GDM1 (cell line): ENCODE measurements around the gene SNX14.
"Not testable (repeated sequence)": the region's sequence is repeated elsewhere in the genome, so short reads cannot be mapped to it uniquely, and the experiment has no call there.

Experiments
- DNase-seq: peaks from one replicate; lab custom pipeline; 2025; lab: John Stamatoyannopoulos, UW

SNX14 gene

DNA sequence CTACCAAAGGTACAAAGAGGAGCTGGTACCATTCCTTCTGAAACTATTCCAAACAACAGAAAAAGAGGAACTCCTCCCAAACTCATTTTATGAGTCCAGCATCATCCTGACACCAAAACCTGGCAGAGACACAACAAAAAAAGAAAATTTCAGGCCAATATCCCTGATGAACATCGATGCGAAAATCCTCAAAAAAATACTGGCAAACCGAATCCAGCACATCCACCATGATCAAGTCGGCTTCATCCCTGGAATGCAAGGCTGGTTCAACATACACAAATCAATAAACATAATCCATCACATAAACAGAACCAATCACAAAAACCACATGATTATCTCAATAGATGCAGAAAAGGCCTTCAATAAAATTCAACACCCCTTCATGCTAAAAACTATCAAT, 10.8 kb downstream of the SNX14 start:
- not testable (repeated sequence) for DNase-seq

DNA sequence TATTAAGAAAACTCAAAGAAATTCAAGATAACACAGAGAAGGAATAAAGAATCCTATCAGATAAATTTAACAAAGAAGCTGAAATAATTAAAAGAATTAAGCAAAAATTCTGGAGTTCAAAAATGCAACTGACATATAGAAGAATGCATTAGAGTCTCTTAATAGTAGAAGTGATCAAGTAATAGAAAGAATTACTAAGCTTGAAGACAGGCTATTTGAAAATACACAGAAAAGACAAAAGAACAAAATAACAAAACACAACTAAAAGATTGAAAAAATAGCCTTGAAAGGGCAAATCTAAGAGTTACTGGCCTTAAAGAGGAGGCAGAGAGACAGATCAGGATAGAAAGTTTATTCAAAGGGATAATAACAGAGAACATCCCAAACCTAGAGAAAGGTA, 12.1 kb downstream of the SNX14 start:
- no peak for DNase-seq

DNA sequence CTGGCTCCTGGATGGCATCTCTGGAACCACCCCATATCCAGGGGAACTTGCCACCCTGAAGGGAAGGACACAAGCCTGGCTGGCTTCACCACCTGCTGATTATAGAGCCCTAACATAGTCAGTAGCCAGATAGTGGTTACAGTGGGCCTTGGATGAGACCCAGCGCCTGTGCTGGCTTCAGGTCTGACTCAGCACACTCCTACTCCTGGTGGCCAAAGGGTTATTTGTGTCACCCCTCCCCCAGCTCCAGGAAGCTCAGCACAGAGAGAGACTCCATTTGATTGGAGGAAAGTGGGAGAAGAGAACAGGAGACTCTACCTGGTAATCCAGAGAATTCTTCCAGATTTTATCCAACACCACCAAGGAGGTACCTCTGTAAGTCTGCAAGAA, 12.8 kb downstream of the SNX14 start:
- no peak for DNase-seq

DNA sequence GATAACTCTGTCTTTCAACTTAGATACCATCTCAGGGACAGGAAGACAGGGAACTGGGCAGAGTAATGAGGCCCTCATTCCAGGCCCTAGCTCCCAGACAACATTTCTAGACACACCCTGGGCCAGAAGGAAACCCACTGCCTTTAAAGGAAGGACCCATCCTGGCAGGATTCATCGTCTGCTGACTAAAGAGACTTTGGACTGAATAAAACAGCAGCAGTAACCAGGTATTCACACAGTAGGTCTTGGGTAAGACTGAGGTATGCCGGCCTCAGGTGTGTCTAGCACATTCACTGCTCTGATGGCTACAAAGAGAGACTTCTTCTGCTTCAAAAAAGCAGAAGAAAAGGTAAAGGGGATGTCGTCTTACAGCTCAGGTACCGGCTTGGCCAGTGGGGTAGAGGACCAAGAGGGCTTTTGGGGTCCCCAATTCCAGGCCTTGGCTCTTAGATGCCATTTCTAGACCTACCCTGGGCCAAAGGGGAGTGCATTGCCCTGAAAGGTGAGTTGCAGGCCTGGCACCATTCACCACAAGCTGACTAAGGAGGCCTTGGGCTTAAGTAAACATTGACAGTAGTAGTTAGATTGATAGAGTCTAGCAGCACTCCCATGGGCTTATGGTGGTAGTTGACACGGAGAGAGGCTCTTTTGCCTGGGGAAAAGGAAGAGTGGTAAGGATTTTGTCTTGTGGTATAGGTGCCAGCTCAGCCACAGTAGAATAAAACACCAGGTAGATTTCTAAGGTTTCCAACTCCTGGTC, 13.4 kb downstream of the SNX14 start:
- DNase-seq, result no peak

DNA sequence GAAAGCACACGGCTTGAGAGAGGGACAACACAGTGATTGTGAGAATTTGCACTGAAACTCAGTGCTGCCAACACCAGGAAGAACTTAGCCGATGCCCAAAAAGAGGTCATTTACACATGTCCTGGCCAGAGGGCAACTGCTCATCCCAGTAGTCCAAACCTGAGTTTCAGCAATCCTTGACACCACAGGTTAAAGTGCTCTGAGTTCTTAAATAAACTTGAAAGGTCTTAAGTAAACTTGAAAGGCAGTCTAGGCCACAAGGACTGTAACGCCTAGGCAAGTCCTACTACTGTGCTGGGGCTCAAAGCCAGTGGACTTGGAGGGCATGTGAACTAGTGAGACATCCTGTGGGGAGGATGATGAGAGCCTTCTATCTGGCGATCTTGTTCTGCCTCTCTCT, 14.1 kb downstream of the SNX14 start:
- no peak for DNase-seq

DNA sequence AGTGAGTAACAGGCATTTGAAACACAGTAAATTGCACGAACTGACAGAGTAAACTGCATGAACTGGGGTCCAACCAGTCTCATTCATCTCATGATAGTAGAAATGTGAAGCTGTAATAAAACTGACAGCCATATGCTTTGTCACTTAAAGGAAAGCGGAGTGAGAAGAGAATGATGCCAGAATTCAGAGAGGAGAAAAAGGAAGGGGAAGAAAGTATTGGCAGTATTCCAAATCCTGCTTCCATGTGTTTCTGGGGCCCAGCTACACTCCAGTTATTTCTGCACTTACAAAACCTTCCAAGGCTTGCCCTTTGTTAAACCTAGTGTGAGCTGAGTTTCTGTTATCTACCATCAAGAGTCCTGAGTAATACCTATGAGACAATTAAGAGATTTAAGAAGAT, 17.2 kb downstream of the SNX14 start:
- DNase-seq, result no peak

DNA sequence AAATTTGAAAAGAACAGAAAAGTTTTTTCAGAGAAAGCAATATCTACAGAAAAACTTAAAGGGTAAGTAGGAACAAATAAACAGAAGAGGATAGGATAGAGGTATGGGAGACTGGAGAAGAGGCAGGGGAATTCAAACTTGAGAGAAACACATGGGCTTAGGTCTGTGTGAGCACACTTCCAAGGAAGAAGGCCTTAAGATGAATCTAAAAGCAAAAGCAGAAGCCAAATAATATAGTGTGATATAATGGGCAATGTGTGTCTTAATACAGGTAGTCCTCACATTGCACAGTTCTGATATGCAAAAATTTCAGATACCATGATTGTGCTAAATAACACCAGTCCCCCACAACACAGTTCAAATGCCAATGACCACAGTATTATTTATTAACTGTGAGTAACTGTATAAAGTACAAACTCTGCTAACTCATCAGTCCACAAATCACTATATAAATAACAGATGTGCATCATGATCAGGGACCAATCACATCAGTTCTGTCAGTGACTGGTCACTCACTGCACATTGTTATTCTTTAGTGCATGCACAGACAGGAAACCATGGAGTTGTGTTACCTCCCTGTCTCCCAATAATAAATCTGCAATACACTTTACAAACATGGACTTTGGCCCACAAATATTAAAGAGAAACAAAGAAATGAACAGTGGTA, 18.6 kb downstream of the SNX14 start:
- DNase-seq, result no peak

DNA sequence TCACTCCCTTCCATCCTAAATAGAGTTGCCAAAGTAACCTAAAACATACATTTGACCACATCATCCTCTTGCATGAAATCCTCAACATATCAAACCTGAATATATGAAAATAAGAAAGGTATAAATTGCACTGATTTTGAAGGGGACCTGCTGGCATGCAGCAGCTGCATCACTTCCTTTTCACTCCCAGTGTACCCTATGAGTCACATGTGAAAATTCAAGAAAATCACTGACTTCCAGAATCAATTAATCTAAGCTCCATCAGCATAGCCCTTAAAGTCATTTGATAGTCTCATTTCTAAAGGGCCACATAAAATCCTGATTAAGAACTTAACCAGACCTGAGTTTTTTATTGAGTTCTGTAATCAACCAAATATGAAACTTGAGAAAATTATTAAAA, 24.3 kb downstream of the SNX14 start:
- no peak for DNase-seq

DNA sequence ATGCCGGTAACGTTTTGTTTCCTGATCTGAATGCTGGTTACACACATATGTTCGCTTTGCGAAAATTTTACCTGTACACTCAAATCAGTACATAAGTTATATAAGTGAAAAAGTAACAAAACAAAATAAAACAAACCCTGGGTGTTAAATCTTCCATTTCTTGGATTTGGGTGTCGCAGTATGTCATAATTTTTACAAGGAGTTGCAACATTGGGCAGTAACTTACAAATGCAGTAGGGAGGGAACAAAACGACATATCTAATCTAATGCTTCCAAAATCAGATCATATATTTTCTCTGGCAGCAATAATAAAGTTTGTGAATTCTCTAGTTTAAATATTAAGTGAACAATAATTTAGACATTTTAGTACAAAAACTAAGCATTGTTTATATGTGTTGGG, 25.2 kb downstream of the SNX14 start:
- DNase-seq, result no peak

DNA sequence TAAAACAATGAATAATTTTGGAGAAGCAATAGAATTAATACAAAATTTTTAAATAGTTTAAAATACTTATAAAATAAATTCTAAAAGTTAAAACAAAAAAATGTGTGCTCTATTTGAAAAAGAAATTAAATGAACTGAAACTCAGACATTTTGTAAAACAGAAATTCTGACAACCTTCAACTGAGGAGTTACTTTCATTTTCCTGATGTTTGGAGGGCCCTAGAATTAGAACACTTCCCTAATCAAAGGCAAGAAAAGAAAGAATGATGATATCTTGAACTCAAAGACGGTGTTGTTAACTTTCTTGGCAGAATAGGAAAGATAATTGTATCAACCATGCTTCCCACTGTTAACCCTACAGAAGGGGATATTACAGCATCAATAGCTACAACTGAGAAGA, 27.9 kb downstream of the SNX14 start:
- no peak for DNase-seq

DNA sequence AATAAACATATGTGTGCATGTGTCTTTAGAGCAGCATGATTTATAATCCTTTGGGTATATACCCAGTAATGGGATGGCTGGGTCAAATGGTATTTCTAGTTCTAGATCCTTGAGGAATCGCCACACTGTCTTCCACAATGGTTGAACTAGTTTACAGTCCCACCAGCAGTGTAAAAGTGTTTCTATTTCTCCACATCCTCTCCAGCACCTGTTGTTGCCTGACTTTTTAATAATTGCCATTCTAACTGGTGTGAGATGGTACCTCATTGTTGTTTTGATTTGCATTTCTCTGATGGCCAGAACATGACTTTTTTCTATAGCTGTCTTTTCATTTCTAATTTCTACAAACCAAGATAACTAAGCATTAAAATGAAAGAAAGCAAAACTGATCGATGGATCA, 29.4 kb downstream of the SNX14 start:
- not testable (repeated sequence) for DNase-seq

DNA sequence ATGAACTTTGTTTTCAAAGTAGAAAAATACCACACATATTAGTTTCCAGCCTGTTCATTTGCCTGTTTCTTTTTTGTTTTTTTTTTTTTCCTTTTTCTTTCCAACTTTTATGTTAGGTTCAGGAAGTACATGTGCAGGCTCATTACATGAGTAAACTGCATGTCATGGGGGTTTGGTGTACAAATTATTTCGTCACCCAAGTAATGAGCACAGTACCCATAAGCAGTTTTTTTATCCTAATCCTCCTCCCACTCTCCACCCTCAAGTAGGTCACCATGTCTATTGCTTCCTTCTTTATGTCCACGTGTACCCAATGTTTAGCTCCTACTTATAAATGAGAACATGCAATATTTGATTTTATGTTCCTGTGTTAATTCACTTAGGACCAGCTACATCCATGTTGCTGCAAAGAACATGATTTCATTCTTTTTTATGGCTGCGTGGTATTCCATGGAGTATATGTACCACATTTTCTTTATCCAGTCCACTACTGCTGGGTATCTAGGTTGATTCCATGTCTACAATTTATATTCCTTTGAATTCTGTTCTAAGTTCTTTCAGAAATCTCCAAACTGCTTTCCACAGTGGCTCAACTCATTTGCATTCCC, 31.8 kb downstream of the SNX14 start:
- no peak for DNase-seq

DNA sequence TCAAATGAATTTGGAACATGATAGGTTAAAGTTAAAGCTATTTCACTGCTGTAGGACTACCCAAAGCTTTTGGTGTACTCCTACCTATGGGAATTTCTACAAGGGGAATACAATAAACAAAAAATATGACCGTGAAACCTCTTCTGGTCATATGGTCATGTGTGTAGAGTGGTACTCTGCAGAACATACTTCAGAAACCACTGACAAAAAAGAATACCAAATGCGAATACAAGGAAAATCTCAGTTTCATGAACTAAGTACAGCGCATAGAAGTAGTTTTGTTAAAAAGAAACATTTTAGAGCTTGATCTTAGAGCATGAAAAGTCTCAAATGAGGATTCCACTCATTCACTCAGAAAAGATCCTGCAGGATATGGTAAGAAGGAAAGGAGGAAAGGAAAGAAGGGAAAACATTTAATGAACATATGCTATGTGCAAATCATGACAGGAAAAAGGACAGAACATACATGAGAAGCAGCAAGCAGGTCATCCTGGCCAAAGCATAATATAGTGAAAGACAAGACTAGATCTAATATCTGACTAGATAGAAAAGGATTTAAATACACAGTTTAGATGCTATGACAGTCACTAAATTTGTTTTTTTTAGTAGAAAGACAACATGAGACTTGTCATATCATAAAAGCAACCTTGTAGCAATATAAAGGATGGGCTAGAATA, 36.5 kb downstream of the SNX14 start:
- no peak for DNase-seq

DNA sequence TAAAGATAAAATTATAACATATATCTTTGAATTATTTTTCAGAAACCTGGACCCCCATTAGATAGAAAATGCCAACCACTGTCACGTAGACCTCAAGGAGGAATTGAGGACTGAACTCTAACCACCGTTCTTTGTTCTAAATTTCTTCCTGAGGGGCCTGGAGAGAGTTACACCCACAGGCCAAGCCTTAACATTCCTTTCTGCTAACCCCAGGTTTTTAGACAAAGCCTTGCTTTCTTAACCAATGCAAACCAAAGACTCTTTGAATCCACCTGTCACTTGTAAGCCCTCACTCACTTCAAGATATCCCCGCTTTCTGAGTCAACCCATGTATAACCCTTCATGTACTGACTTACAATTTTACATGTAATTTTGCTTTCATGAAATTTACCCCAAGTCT, 41.0 kb downstream of the SNX14 start:
- DNase-seq, result no peak

DNA sequence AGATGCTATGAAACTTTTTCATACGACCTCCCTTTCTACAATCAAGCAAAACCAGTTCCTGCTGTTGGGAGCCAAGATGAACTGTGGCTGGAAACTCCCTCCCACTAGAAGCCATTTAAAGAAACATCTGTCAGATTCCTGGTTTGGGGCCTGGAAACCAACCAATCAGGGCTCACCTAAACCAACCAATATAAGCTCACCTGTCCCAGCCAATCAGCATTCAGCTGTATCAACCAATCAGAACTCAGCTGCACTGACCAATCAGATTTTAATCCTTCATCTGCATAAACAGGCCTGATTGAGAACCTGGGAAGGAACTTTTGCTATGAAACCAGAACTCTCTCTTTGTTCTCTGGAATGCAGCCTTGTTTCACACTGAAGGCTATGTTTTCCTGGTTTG, 42.4 kb downstream of the SNX14 start:
- DNase-seq, result no peak

DNA sequence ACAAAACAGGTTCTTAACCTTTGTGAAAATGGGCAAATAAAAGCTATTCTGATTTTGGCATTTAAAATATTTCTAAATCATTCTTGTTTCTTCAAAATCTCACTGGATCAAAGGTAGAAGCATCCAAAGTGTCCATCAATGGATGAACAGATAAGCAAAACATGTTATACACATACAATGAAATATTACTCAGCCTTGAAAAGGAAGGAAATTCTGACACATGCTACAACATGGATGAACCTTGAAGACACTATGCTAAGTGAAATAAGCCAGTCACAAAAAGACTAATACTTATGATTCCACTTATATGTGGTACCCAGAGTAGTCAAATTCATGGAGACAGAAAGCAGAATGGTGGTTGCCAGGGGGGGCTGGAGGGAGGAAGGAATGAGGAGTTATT, 45.9 kb downstream of the SNX14 start:
- no peak for DNase-seq

DNA sequence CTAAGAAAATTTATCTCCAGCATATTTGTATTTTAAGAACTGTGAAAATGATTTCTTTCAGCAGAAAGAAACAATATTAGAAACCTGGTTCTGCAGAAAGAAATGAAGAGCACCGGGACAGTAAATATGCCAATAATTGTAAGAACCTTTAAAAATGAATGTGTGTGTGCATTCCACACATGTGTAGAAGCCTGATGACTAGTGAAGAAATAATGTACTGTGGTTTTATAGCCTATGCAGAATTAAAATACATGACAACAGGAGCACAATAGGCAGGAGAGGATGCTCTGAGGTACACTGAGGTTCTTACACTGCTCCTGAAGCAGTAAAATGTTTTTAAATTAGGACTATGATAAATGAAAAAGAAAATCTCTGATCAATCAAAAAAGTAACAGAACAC, 48.9 kb downstream of the SNX14 start:
- no peak for DNase-seq

DNA sequence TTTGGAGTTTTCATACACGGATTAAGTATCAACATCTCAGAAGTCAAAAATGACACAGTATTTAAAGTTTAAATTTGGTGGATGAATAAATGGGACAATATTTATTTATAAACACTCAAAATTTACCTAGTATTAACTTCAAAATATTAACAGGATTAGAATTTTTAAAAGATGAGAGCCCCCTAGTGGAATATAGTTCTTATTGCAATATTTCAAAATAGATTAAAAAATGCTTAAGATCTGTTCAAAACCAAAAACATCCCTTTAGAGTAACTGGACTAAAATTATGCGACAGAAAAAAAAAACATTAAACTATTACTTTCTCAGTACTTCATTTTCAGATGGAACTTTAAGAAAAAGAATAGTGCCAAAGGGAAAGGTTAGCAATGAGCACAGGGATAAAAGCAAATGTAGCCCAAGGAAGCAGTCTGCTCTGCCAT, 56.6 kb downstream of the SNX14 start:
- DNase-seq, result no peak

DNA sequence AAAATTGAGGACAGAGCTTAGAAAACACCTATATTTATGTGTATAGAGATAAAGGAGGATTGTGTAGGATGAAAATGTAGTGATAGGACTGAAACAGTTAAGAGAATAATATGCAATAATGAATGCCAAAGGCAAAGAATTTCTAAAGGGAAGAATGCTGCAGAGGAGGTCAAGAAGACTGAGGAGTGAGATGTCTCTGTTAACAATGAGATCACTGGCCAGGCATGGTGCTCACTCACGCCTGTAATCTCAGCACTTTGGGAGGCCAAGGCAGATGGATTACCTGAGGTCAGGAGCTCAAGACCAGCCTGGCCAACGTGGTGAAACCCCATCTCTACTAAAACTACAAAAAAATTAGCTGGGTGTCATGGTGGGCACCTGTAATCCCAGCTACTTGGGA, 69.4 kb downstream of the SNX14 start:
- not testable (repeated sequence) for DNase-seq

DNA sequence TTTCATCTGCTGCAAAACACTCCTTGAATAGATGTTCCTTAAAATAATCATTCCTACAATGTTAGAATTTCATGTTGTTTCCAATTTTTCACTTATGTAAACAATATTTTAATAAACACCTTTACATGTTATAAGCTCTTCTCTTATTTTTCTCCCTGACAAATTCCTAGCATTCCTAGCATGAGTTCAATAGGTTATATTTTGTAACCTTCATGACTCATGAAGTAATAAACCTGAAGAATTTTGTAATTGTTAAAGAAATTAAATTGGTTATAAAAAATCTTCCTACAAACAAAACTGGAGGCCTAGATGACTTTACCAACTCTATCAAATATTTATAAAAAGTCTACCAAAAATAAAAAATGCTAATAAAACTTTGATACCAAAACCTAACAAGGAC, 77.5 kb downstream of the SNX14 start:
- DNase-seq, result no peak

DNA sequence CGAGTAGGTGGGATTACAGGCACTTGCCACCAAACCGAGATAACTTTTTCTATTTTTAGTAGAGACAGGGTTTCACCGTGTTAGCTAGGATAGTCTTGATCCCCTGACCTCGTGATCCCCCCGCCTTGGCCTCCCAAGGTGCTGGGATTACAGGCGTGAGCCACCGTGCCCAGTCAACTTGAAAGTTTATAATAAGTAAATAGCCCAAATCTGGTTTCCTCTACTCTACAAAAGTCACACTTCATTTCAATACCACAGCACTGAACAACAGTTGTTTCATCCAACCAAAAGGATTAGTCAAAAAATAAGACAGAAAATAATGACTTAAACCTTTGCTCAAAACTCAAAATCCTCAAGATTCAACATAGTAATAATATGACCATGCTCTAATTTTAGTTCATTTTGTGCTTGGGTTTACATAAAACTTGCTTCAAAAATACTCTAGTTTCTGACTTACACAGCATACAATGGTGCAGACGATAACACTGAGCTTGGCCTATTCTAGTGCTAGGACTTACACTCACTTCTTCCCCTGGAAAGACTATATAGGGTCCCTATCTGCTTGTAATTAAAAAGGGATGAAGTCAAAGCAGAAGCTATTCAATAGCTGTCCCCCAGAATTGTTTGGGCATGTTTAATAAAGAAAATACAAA, 87.1 kb downstream of the SNX14 start:
- DNase-seq, result no peak

DNA sequence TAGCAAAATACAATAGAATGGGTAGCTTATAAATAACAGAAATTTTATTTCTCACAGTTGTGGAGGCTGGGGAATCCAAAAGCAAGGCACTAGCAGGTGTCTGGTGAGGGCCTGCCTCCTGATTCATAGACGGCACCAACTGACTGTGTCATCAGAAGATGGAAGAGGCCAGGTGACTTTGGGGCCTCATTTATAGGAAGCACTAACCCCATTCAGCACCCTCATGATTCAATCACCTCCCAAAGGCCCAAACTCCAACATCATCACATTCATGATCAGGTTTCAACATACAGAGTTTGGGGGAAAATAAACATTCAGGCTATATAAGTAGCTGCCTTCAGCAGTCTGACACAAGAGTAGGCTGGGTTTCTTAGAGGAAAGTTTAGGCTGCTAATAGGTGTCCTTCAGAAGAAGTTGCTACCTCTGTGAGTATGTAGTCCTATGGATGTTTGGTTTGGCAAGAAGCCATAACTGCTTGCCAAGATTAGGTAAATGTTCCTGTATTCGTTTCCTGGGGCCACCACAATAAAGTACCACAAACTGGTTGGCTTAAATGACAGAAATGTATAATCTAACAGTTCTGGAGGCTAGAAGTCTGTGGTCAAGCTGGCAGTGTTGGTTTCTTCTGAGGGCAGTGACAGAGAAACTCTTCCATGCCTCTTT, 94.9 kb downstream of the SNX14 start:
- DNase-seq, result no peak
